ENCODE data around the gene VNN1.

DNA sequence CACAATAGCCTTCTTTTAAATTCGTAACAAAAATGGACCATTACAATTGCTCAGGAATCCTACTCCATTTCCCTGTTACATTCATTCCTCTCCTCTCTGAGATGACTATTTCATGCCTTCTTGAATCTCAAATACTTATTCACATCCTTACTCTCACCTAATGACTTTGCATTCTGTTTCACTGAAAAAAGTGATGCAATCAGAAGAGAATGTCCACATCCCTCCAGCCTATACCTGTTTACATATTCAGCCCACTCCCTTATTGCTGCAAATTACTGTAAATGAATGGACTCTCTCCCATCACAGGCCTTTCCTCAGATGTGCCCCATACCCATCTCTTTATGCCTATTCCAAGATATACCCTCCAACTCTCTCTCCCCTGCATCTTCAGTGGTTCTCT lies 63.4 kb downstream of the VNN1 start:
- TF ChIP-seq POLR2AphosphoS5 (IDR thresholded peaks at IDR 0.05) (no peak), POLR2A (IDR thresholded peaks at IDR 0.05) (no peak), EP300 (IDR thresholded peaks at IDR 0.05) (no peak)
- TF ChIP-seq, protein P1, sequence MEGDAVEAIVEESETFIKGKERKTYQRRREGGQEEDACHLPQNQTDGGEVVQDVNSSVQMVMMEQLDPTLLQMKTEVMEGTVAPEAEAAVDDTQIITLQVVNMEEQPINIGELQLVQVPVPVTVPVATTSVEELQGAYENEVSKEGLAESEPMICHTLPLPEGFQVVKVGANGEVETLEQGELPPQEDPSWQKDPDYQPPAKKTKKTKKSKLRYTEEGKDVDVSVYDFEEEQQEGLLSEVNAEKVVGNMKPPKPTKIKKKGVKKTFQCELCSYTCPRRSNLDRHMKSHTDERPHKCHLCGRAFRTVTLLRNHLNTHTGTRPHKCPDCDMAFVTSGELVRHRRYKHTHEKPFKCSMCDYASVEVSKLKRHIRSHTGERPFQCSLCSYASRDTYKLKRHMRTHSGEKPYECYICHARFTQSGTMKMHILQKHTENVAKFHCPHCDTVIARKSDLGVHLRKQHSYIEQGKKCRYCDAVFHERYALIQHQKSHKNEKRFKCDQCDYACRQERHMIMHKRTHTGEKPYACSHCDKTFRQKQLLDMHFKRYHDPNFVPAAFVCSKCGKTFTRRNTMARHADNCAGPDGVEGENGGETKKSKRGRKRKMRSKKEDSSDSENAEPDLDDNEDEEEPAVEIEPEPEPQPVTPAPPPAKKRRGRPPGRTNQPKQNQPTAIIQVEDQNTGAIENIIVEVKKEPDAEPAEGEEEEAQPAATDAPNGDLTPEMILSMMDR (IDR thresholded peaks at IDR 0.05) = no peak
